Panc1 (cell line): ENCODE data around the gene HGFAC. TPM values are rescaled to one million over a fixed set of nuclear protein-coding genes. Genes with fewer than 3 reads are reported as not detected.

Experiments
- ATAC-seq: fragments of 200-7000 bp; cut with Tn5 transposase; 2 replicates; pipeline ENCODE4 v1.9.1; 2020; ENCODE audit warnings: mild to moderate bottlenecking, moderate library complexity
- BruUV-seq: library from RNA; stranded (reverse); fragments of 400-500 nt; replicated peaks from 2 replicates; lab custom pipeline; 2021; lab: Mats Ljungman, UMichigan
- CTCF ChIA-PET: fragments of 300-600 bp; sonication (Branson Sonifier 250); formaldehyde crosslinking; loops from one replicate; lab custom pipeline; 2022; ENCODE audit warnings: antibody characterized with exemption; lab: Charles Lee
- POLR2A ChIA-PET: fragments of 300-600 bp; sonication (Branson Sonifier 250); formaldehyde crosslinking; loops from one replicate; lab custom pipeline; 2022; ENCODE audit warnings: antibody characterized with exemption; lab: Charles Lee
- DNase-seq: peaks from one replicate; pipeline ENCODE4 v3.0.0-alpha.2; 2010; ENCODE audit warnings: low read depth, low spot score
- H3K27ac ChIP-seq: 2 replicates; pipeline ENCODE4 v1.5.1; 2011; ENCODE audit warnings: mild to moderate bottlenecking, low read length, inconsistent platforms
- H3K27me3 ChIP-seq: fragments of 200-500 bp; sonication (Bioruptor generic); 2 replicates; pipeline ENCODE4 v1.6.0; 2014; ENCODE audit warnings: low read length, inconsistent platforms; ENCODE audit not compliant: control insufficient read depth, insufficient read depth
- H3K36me3 ChIP-seq: fragments of 200-500 bp; sonication (Bioruptor generic); 2 replicates; pipeline ENCODE4 v1.5.1; 2014; ENCODE audit warnings: inconsistent platforms, mild to moderate bottlenecking, low read length, moderate library complexity; ENCODE audit not compliant: control insufficient read depth, insufficient read depth
- H3K4me1 ChIP-seq: 2 replicates; pipeline ENCODE4 v1.5.1; 2011; ENCODE audit warnings: inconsistent platforms, mild to moderate bottlenecking, low read length, moderate library complexity; ENCODE audit not compliant: control insufficient read depth, insufficient read depth
- H3K4me3 ChIP-seq, 2 experiments: 2 replicates each; pipeline ENCODE4 v1.5.1; 2011 to 2012; ENCODE audit warnings: low read depth in 2 of 2, low read length in 2 of 2, mild to moderate bottlenecking in 2 of 2, inconsistent platforms in 1 of 2, moderate library complexity in 1 of 2
- H3K9me3 ChIP-seq: fragments of 200-500 bp; sonication (Bioruptor generic); 2 replicates; pipeline ENCODE4 v1.5.1; 2014; ENCODE audit warnings: low read depth, mild to moderate bottlenecking, inconsistent platforms, low read length, moderate library complexity; ENCODE audit not compliant: control insufficient read depth, insufficient read depth
- POLR2AphosphoS5 ChIP-seq: IDR thresholded peaks from 2 replicates; pipeline ENCODE4 v1.6.1; 2012; ENCODE audit warnings: mild to moderate bottlenecking, low read depth, low read length, moderate library complexity
- SIN3A ChIP-seq: IDR thresholded peaks from 2 replicates; pipeline ENCODE4 v1.6.1; 2012; ENCODE audit warnings: low read depth, mild to moderate bottlenecking, low read length, moderate library complexity, borderline replicate concordance; ENCODE audit not compliant: insufficient read depth
- TCF7L2 ChIP-seq: IDR thresholded peaks from 2 replicates; pipeline ENCODE4 v1.6.1; 2011; ENCODE audit warnings: mild to moderate bottlenecking, low read depth, low read length, inconsistent platforms
- in situ Hi-C: cut with HindIII; loops from 2 replicates; pipeline ENCODE4 v1.10.0; 2016; ENCODE audit warnings: low sequenced_read_pairs, low pct_unique_long_range_greater_than_20kb
- intact Hi-C: fragments of 100-400 bp; cut with micrococcal nuclease; formaldehyde crosslinking; loops from one replicate; pipeline ENCODE4 v1.10.0; 2022; ENCODE audit not compliant: unreplicated experiment
- total RNA-seq: library from RNA; stranded (reverse); gene quantifications from one replicate; pipeline ENCODE4 v1.2.1, GENCODE V29; 2021; ENCODE audit not compliant: unreplicated experiment
- TF ChIP-seq, protein P1 (sequence below), 2 experiments: IDR thresholded peaks; 2 replicates each; pipeline ENCODE4 v1.6.1; 2011 to 2012; ENCODE audit warnings: low read depth in 2 of 2, control low read depth in 1 of 2, low read length in 1 of 2, mild to moderate bottlenecking in 1 of 2, moderate library complexity in 1 of 2; ENCODE audit not compliant: insufficient read depth in 1 of 2
- TF ChIP-seq, protein P2 (sequence below): fragments of 450-650 bp; IDR thresholded peaks from 2 replicates; pipeline ENCODE4 v1.5.1; 2017; ENCODE audit warnings: mild to moderate bottlenecking

The HGFAC gene
- total RNA-seq, 1 experiment from 2014 or later, result 0.59 TPM

DNA sequence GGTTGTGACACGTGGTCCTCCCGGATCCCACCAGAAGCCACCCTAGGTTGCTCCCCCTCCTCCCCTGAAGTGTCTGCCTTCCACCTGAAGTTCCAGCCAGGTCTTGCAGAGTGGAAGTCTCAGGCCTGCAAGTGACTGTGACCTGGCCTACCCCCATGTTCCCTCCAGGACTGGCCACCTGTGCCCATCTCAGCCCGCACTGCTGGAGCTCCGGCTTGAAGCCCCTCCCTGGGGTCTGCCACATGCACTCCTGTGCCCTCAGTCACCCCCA, 6.1 kb upstream of the HGFAC start:
- Histone ChIP-seq H3K27me3 (no peaks in the 10 kb centered on the region), H3K27ac (no peak overlapping the region), H3K36me3 (no peaks in the 10 kb centered on the region), H3K4me3 (no peak overlapping the region), H3K9me3 (no peaks in the 10 kb centered on the region), H3K4me1 (peaks cover 9% of the 10 kb centered on the region; the same call in 1 of the 2 replicates)
- POLR2A ChIA-PET, result interaction anchor here (0.5 kb wide), 1 partner anchor 47 kb away, joined by 3 read pairs; no protein-coding TSS in a partner anchor
- TF ChIP-seq, protein P1, sequence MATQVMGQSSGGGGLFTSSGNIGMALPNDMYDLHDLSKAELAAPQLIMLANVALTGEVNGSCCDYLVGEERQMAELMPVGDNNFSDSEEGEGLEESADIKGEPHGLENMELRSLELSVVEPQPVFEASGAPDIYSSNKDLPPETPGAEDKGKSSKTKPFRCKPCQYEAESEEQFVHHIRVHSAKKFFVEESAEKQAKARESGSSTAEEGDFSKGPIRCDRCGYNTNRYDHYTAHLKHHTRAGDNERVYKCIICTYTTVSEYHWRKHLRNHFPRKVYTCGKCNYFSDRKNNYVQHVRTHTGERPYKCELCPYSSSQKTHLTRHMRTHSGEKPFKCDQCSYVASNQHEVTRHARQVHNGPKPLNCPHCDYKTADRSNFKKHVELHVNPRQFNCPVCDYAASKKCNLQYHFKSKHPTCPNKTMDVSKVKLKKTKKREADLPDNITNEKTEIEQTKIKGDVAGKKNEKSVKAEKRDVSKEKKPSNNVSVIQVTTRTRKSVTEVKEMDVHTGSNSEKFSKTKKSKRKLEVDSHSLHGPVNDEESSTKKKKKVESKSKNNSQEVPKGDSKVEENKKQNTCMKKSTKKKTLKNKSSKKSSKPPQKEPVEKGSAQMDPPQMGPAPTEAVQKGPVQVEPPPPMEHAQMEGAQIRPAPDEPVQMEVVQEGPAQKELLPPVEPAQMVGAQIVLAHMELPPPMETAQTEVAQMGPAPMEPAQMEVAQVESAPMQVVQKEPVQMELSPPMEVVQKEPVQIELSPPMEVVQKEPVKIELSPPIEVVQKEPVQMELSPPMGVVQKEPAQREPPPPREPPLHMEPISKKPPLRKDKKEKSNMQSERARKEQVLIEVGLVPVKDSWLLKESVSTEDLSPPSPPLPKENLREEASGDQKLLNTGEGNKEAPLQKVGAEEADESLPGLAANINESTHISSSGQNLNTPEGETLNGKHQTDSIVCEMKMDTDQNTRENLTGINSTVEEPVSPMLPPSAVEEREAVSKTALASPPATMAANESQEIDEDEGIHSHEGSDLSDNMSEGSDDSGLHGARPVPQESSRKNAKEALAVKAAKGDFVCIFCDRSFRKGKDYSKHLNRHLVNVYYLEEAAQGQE (IDR thresholded peaks at IDR 0.05; ENCODE audit: insufficient read depth in 1 of 2, low read depth in 2 of 2, low read length in 1 of 2), result no peak
- no peak for TF ChIP-seq SIN3A
- no peak for TF ChIP-seq TCF7L2
- no peak for TF ChIP-seq POLR2AphosphoS5
- TF ChIP-seq, protein P2, sequence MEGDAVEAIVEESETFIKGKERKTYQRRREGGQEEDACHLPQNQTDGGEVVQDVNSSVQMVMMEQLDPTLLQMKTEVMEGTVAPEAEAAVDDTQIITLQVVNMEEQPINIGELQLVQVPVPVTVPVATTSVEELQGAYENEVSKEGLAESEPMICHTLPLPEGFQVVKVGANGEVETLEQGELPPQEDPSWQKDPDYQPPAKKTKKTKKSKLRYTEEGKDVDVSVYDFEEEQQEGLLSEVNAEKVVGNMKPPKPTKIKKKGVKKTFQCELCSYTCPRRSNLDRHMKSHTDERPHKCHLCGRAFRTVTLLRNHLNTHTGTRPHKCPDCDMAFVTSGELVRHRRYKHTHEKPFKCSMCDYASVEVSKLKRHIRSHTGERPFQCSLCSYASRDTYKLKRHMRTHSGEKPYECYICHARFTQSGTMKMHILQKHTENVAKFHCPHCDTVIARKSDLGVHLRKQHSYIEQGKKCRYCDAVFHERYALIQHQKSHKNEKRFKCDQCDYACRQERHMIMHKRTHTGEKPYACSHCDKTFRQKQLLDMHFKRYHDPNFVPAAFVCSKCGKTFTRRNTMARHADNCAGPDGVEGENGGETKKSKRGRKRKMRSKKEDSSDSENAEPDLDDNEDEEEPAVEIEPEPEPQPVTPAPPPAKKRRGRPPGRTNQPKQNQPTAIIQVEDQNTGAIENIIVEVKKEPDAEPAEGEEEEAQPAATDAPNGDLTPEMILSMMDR, result no peak
- intact Hi-C loops, result no loop called here
- CTCF ChIA-PET, result no interaction called here
- in situ Hi-C loops, result no loop called here
- DNase-seq (no peak), ATAC-seq (no peak)
- BruUV-seq, result no TSS peak

DNA sequence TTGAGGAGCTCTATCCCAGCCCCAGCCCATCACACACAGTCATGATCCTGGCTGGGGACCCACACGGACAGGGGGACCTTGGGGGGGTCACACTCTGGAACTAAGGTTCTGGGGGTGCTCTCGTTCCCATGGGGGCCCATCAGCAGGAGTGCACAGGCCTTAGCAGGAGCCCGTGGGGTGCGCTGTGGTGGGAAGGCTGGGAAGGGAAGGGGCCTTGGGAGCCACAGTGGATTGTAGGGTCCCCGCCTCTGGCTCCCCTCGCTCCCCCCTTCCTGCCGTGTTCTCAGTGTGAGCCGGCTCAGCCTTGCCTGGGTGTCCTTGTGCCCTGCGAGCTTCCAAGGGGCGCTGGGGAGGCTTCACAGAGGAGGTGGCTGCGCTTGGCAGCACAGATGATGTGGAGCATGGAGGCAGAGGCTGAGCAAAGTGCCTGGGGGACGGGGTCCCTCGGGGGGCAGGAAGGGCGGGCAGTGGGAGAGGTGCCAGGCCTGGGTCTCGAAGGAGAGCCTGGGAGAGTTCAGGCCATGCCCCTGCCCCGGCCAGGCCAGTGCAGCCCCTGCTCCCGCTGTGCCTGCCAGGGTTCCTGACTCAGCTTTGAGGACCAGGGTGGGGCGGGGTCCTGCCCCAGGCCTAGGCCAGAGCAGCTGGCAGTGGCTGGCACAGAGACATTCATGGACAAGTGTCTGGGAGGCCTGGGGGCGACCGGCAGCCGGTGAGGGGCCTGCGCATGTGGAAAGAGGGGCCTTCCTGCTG, 5.5 kb upstream of the HGFAC start:
- H3K36me3 ChIP-seq, result no peaks in the 10 kb centered on the region
- no peaks in the 10 kb centered on the region for H3K27me3 ChIP-seq
- in situ Hi-C loops (no loop called here), intact Hi-C loops (no loop called here)
- peaks cover 9% of the 10 kb centered on the region; the same call in 1 of the 2 replicates for H3K4me1 ChIP-seq
- CTCF ChIA-PET, result no interaction called here
- TF ChIP-seq, protein P2, result no peak
- TF ChIP-seq POLR2AphosphoS5 (no peak), TCF7L2 (no peak), SIN3A (no peak)
- TF ChIP-seq, protein P1 (IDR thresholded peaks at IDR 0.05; ENCODE audit: insufficient read depth in 1 of 2, low read depth in 2 of 2, low read length in 1 of 2), result no peak
- no peaks in the 10 kb centered on the region for H3K9me3 ChIP-seq
- POLR2A ChIA-PET, result interaction anchor here (0.5 kb wide), 1 partner anchor 48 kb away, joined by 3 read pairs; no protein-coding TSS in a partner anchor
- BruUV-seq, result no TSS peak
- no peak overlapping the region; the same call in 1 of the 2 replicates for H3K27ac ChIP-seq
- DNase-seq (no peak), ATAC-seq (0 out of 2 replicates have a peak, but pooled peaks have one; percentile 4)
- H3K4me3 ChIP-seq, result no peak overlapping the region
